Activated CD8-positive, alpha-beta memory T cell treated with anti-CD3 and anti-CD28 coated beads for 36 hours (primary cell): ENCODE data around the gene CLDN20. TPM values are rescaled to one million over a fixed set of nuclear protein-coding genes. Genes with fewer than 3 reads are reported as not detected.
"Not testable (repeated sequence)": the region's sequence is repeated elsewhere in the genome, so short reads cannot be mapped to it uniquely, and the experiment has no call there.

Experiments used
- CTCF ChIA-PET: fragments of 350-600 bp; sonication (Branson Sonifier 250); formaldehyde crosslinking; loops from one replicate; lab custom pipeline; 2021; ENCODE audit warnings: antibody characterized with exemption; lab: Charles Lee
- POLR2A ChIA-PET: fragments of 350-600 bp; sonication (Branson Sonifier 250); formaldehyde crosslinking; loops from one replicate; lab custom pipeline; 2021; ENCODE audit warnings: antibody characterized with exemption; lab: Charles Lee
- total RNA-seq, 2 experiments: library from RNA; stranded (reverse); gene quantifications; one replicate each; pipeline ENCODE4 v1.2.3, GENCODE V29; 2021

The CLDN20 gene
- total RNA-seq, 2 experiments from 2014 or later = not detected

- CTCF ChIA-PET = no interaction called here
- POLR2A ChIA-PET = no interaction called here
Observed at GRCh38 chr6:155262655-155263054, 1.2 kb upstream of the CLDN20 start.

- POLR2A ChIA-PET = no interaction called here
- CTCF ChIA-PET = no interaction called here
Observed at GRCh38 chr6:155264693-155265320, 994 bp downstream of the CLDN20 start.

- POLR2A ChIA-PET = no interaction called here
- CTCF ChIA-PET = interaction anchor here (0.6 to 1.3 kb wide), 2 partner anchors 15 to 233 kb away, joined by 3 to 4 read pairs; no protein-coding TSS in a partner anchor
Observed at GRCh38 chr6:155265843-155266535, 2.2 kb downstream of the CLDN20 start.

GRCh38 chr6:155267411-155267810, 3.6 kb downstream of the CLDN20 start:
- POLR2A ChIA-PET = no interaction called here
- CTCF ChIA-PET = interaction anchor here (0.9 to 1.3 kb wide), 2 partner anchors 13 to 16 kb away, joined by 4 read pairs; no protein-coding TSS in a partner anchor

- CTCF ChIA-PET = interaction anchor here (0.9 kb wide), 1 partner anchor 12 kb away, joined by 4 read pairs; no protein-coding TSS in a partner anchor
- POLR2A ChIA-PET = not testable (repeated sequence)
Observed at GRCh38 chr6:155268088-155268867, 4.5 kb downstream of the CLDN20 start.

GRCh38 chr6:155269765-155270164, 6.0 kb downstream of the CLDN20 start:
- POLR2A ChIA-PET = no interaction called here
- CTCF ChIA-PET = no interaction called here

GRCh38 chr6:155270561-155271091, 6.8 kb downstream of the CLDN20 start:
- ChIA-PET POLR2A (no interaction called here), CTCF (no interaction called here)

GRCh38 chr6:155271145-155271544, 7.3 kb downstream of the CLDN20 start:
- CTCF ChIA-PET = no interaction called here

GRCh38 chr6:155272353-155273232, 8.8 kb downstream of the CLDN20 start:
- CTCF ChIA-PET = no interaction called here
- POLR2A ChIA-PET = no interaction called here

More at GRCh38 chr6:155271145-155271544, 7.3 kb downstream of the CLDN20 start:
- POLR2A ChIA-PET = no interaction called here

GRCh38 chr6:155273431-155273830, 9.6 kb downstream of the CLDN20 start:
- ChIA-PET CTCF (no interaction called here), POLR2A (no interaction called here)

- CTCF ChIA-PET = no interaction called here
- POLR2A ChIA-PET = no interaction called here
Observed at GRCh38 chr6:155274106-155274505, 10.3 kb downstream of the CLDN20 start.

GRCh38 chr6:155274533-155274932, 10.7 kb downstream of the CLDN20 start:
- ChIA-PET POLR2A (no interaction called here), CTCF (no interaction called here)

- ChIA-PET CTCF (interaction anchor here (0.9 kb wide), 1 partner anchor 84 kb away, joined by 3 read pairs; no protein-coding TSS in a partner anchor), POLR2A (no interaction called here)
Observed at GRCh38 chr6:155275808-155276480, 12.1 kb downstream of the CLDN20 start.

- POLR2A ChIA-PET = no interaction called here
- CTCF ChIA-PET = no interaction called here
Observed at GRCh38 chr6:155276638-155277037, 12.8 kb downstream of the CLDN20 start.

- ChIA-PET CTCF (no interaction called here), POLR2A (no interaction called here)
Observed at GRCh38 chr6:155278319-155279049, 14.7 kb downstream of the CLDN20 start.

- ChIA-PET POLR2A (no interaction called here), CTCF (no interaction called here)
Observed at GRCh38 chr6:155284775-155285174, 21.0 kb downstream of the CLDN20 start.

- ChIA-PET CTCF (no interaction called here), POLR2A (no interaction called here)
Observed at GRCh38 chr6:155287762-155288161, 23.9 kb downstream of the CLDN20 start.

GRCh38 chr6:155290491-155290890, 26.7 kb downstream of the CLDN20 start:
- ChIA-PET POLR2A (no interaction called here), CTCF (interaction anchor here (0.7 kb wide), 1 partner anchor 109 kb away, joined by 3 read pairs; no protein-coding TSS in a partner anchor)
